HEK293T (cell line): ENCODE measurements around the gene SLC45A1.

Experiments
- CTCF ChIA-PET: fragments of 350-600 bp; formaldehyde crosslinking; extraction: SDS; loops from one replicate; lab custom pipeline; 2021; ENCODE audit warnings: antibody characterized with exemption, inconsistent platforms; lab: Yijun Ruan, JAX
- POLR2A ChIA-PET: fragments of 350-600 bp; formaldehyde crosslinking; extraction: SDS; loops from one replicate; lab custom pipeline; 2020; ENCODE audit warnings: antibody characterized with exemption, inconsistent platforms; lab: Yijun Ruan, JAX
- DNase-seq: peaks from one replicate; pipeline ENCODE4 v3.0.0; 2012; ENCODE audit warnings: mixed read lengths; ENCODE audit errors: extremely low spot score
- ARNT ChIP-seq: fragments of 450-650 bp; IDR thresholded peaks from 2 replicates; pipeline ENCODE4 v1.6.1; 2017; ENCODE audit warnings: mild to moderate bottlenecking
- BHLHE40 ChIP-seq: fragments of 450-650 bp; IDR thresholded peaks from 2 replicates; pipeline ENCODE4 v1.6.1; 2016; ENCODE audit warnings: mild to moderate bottlenecking, moderate library complexity, borderline replicate concordance
- CTBP1 ChIP-seq: fragments of 450-650 bp; IDR thresholded peaks from 2 replicates; pipeline ENCODE4 v1.6.1; 2016; ENCODE audit warnings: borderline replicate concordance
- ELF4 ChIP-seq: fragments of 450-650 bp; IDR thresholded peaks from 2 replicates; pipeline ENCODE4 v1.6.1; 2017; ENCODE audit warnings: antibody characterized with exemption
- FOXA1 ChIP-seq: fragments of 450-650 bp; IDR thresholded peaks from 2 replicates; pipeline ENCODE4 v1.6.1; 2016; ENCODE audit warnings: mild to moderate bottlenecking
- FOXK2 ChIP-seq: fragments of 450-650 bp; IDR thresholded peaks from 2 replicates; pipeline ENCODE4 v1.6.1; 2016; ENCODE audit warnings: mild to moderate bottlenecking
- FOXM1 ChIP-seq: fragments of 450-650 bp; IDR thresholded peaks from 2 replicates; pipeline ENCODE4 v1.6.1; 2017; ENCODE audit warnings: mild to moderate bottlenecking, borderline replicate concordance
- HDGF ChIP-seq: fragments of 450-650 bp; IDR thresholded peaks from 2 replicates; pipeline ENCODE4 v1.6.1; 2017; ENCODE audit warnings: antibody characterized with exemption, borderline replicate concordance
- L3MBTL2 ChIP-seq: fragments of 450-650 bp; conservative IDR thresholded peaks from 2 replicates; pipeline ENCODE4 v1.6.1; 2016; ENCODE audit warnings: mild to moderate bottlenecking
- LEF1 ChIP-seq: fragments of 450-650 bp; IDR thresholded peaks from 2 replicates; pipeline ENCODE4 v1.6.1; 2017; ENCODE audit warnings: mild to moderate bottlenecking, borderline replicate concordance
- NFRKB ChIP-seq: fragments of 450-650 bp; IDR thresholded peaks from 2 replicates; pipeline ENCODE4 v1.6.1; 2016; ENCODE audit warnings: mild to moderate bottlenecking, moderate library complexity
- SP1 ChIP-seq: fragments of 450-650 bp; IDR thresholded peaks from 2 replicates; pipeline ENCODE4 v1.6.1; 2017
- SUZ12 ChIP-seq: fragments of 450-650 bp; IDR thresholded peaks from 2 replicates; pipeline ENCODE4 v1.6.1; 2016; ENCODE audit warnings: mild to moderate bottlenecking
- TARDBP ChIP-seq: fragments of 450-650 bp; IDR thresholded peaks from 2 replicates; pipeline ENCODE4 v1.6.1; 2016
- ZNF384 ChIP-seq: fragments of 450-650 bp; IDR thresholded peaks from 2 replicates; pipeline ENCODE4 v1.6.1; 2016
- TF ChIP-seq, protein P1 (sequence below): fragments of 450-650 bp; IDR thresholded peaks from 2 replicates; pipeline ENCODE4 v1.6.1; 2016

SLC45A1 gene

DNA sequence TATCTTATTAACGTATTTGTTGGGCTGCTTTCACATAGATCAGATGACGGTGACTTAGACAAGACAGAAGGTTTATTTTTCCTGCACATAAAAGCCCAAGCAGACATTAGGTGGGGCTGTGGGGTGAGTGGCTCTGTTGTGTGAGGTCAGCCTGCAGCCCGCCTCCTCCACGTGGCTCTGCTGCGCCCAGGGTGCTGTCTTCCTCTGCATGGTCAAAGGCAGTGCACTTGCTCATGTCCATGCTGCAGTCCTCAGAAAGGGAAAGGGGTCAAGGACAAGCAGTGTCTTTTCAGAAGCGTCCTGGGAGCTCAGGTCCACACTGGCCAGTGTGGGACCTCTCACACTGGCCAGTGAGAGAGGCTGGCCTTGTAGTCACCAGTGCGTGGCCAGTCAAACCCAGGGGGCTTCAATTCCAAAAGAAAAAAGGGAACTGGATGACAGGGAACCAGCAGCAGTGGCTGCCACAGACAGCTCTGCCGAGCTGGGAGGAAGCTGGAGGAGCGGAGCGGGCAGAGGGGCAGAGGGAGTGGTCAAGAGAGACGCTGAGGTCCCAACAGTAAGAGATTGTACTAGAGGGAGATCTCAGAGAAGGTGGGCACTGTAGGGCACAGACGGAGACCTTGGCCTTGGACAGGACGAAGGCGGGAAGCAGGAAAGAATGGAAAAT lies 35.9 kb upstream of the SLC45A1 start:
- CTCF ChIA-PET, result interaction anchor here (0.5 kb wide), 1 partner anchor 201 kb away, joined by 4 read pairs; no protein-coding TSS in a partner anchor
- TF ChIP-seq BHLHE40 (no peak), L3MBTL2 (no peak), FOXK2 (no peak), ARNT (no peak), ZNF384 (no peak), SUZ12 (no peak), NFRKB (no peak), LEF1 (no peak), FOXM1 (no peak), HDGF (no peak), ELF4 (no peak), TARDBP (no peak), FOXA1 (no peak), CTBP1 (no peak), SP1 (no peak)
- TF ChIP-seq, protein P1, sequence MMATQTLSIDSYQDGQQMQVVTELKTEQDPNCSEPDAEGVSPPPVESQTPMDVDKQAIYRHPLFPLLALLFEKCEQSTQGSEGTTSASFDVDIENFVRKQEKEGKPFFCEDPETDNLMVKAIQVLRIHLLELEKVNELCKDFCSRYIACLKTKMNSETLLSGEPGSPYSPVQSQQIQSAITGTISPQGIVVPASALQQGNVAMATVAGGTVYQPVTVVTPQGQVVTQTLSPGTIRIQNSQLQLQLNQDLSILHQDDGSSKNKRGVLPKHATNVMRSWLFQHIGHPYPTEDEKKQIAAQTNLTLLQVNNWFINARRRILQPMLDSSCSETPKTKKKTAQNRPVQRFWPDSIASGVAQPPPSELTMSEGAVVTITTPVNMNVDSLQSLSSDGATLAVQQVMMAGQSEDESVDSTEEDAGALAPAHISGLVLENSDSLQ, result no peak

DNA sequence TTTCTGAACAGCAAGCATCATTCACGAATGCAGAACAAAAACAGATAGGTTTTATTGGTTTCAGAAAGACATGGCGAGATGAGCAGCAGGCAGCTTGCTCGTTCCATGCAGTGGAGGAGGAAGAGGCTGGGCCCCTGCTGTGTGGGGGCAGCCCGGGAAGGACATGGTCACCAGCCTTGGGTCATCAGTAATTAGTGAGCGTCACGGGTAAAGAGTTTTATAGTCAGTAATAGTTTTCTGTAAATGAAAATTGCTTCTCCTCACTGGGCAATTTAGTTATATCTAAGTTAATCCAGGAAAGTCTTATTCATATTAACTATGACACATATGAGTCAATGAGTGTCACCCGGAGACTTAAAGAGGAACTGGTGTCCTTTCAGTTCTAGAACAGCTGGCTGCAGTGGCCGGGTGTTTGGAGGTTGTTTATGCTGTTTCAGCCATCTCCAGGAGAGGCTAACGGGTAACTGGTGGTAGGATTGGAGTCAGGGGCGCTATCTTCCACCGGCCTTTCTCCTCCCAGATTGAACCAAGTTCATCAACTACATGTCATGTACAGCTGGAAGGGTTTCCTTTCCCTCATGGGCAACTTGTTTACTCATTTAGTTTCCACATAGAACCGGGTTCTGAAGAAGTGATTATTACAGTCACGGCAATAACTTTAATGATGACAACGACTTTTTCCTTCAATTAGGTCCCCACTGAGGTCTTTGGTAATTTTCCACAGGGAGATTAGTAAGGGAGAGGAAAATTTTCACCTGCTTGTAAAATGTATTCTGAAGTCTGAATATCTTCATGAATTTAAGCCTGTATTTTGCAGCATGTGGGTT lies 34.6 kb upstream of the SLC45A1 start:
- no peak for TF ChIP-seq ARNT
- TF ChIP-seq SP1, result no peak
- TF ChIP-seq LEF1, result no peak
- TF ChIP-seq, protein P1, result no peak
- no peak for TF ChIP-seq ELF4
- TF ChIP-seq HDGF, result no peak
- no peak for TF ChIP-seq L3MBTL2
- no peak for TF ChIP-seq ZNF384
- no peak for TF ChIP-seq NFRKB
- no peak for TF ChIP-seq BHLHE40
- no peak for TF ChIP-seq FOXK2
- POLR2A ChIA-PET, result interaction anchor here (0.6 kb wide), 1 partner anchor 269 kb away, joined by 3 read pairs; no protein-coding TSS in a partner anchor
- no peak for DNase-seq
- CTCF ChIA-PET, result no interaction called here

More for the DNA sequence above, 35.9 kb upstream of the SLC45A1 start:
- no peak for DNase-seq
- POLR2A ChIA-PET, result no interaction called here

- ChIA-PET POLR2A (interaction anchor here (0.6 kb wide), 1 partner anchor 269 kb away, joined by 3 read pairs; no protein-coding TSS in a partner anchor), CTCF (no interaction called here)
- no peak for DNase-seq
- TF ChIP-seq ZNF384 (no peak), BHLHE40 (no peak), TARDBP (no peak), FOXM1 (no peak), LEF1 (no peak), ARNT (no peak), FOXK2 (no peak), SUZ12 (no peak), CTBP1 (no peak), NFRKB (no peak), L3MBTL2 (no peak), ELF4 (no peak), SP1 (no peak), FOXA1 (no peak), HDGF (no peak)
- TF ChIP-seq, protein P1, result no peak
Measured at GRCh38 chr1:8284127-8284526, 33.8 kb upstream of the SLC45A1 start.

- ChIA-PET POLR2A (no interaction called here), CTCF (no interaction called here)
- no peak for DNase-seq
- TF ChIP-seq SUZ12 (no peak), ARNT (no peak), TARDBP (no peak), NFRKB (no peak), HDGF (no peak), CTBP1 (no peak), BHLHE40 (no peak), FOXM1 (no peak), SP1 (no peak), FOXA1 (no peak), ZNF384 (no peak), L3MBTL2 (no peak)
Measured at GRCh38 chr1:8285103-8285502, 32.8 kb upstream of the SLC45A1 start.

GRCh38 chr1:8285965-8286364 lies 31.9 kb upstream of the SLC45A1 start:
- DNase-seq, result no peak
- CTCF ChIA-PET, result interaction anchor here (0.6 kb wide), 1 partner anchor 258 kb away, joined by 4 read pairs; no protein-coding TSS in a partner anchor
- TF ChIP-seq HDGF (no peak), ARNT (no peak), SP1 (no peak), SUZ12 (no peak), ELF4 (no peak), NFRKB (no peak), TARDBP (no peak)
- TF ChIP-seq, protein P1, result no peak
- POLR2A ChIA-PET, result no interaction called here
